Stimulated activated CD4-positive, alpha-beta T cell treated with anti-CD3 and anti-CD28 coated beads, TNF-alpha, amount 100 ng/mL, for 24 hours (primary cell): ENCODE data around the gene TP73.
"Not testable (repeated sequence)": the region's sequence is repeated elsewhere in the genome, so short reads cannot be mapped to it uniquely, and the experiment has no call there.

Experiments
- DNase-seq, 3 experiments: peaks; one replicate each; pipeline ENCODE4 v3.0.0-alpha.2; 2020; ENCODE audit warnings: low read depth in 3 of 3

Gene TP73

GRCh38 chr1:3743421-3743820 is 91.1 kb downstream of the TP73 start:
- DNase-seq, result no peak

DNA sequence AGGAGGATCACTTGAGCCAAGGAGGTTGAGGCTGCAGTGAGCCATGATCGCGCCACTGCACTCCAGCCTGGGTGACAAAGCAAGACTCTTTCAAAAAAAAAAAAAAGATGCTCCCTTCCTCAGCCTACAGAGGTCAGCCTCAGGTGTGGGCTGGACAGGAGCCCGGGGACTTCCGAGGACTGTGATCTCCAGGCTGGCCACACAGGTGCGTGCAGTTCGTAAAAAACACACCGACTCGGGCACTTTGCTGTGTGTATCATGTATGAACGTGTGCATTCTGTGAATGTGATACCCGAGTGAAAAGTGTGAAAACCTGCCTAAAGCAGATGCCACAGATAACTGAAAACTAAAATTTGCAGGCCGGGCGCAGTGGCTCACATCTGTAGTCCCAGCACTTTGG is 91.5 kb downstream of the TP73 start:
- DNase-seq, result no peak

DNA sequence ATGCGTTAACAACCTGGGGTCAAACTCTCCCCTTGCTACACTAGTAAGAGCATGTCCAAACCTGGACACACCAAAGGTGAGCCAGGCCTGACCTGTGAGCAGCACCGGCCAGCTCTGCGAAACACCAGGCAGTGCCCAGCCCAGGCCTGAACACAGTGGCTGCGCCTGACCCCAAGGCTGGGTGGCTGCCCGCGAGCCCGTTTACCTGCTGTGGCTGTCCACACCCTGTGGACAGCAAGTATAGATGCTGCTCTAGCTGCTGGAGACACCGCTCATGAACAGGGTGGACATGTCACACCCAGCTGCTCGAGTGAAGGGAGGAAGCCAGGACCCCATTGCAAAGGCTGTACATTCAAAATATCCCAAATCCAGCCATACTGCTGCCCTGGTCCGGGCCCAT is 92.3 kb downstream of the TP73 start:
- no peak for DNase-seq

GRCh38 chr1:3745071-3745470 is 92.8 kb downstream of the TP73 start:
- DNase-seq, result no peak

- DNase-seq, result no peak
Measured at GRCh38 chr1:3745590-3746381, 93.5 kb downstream of the TP73 start.

GRCh38 chr1:3746389-3746829 is 94.1 kb downstream of the TP73 start:
- no peak for DNase-seq

DNA sequence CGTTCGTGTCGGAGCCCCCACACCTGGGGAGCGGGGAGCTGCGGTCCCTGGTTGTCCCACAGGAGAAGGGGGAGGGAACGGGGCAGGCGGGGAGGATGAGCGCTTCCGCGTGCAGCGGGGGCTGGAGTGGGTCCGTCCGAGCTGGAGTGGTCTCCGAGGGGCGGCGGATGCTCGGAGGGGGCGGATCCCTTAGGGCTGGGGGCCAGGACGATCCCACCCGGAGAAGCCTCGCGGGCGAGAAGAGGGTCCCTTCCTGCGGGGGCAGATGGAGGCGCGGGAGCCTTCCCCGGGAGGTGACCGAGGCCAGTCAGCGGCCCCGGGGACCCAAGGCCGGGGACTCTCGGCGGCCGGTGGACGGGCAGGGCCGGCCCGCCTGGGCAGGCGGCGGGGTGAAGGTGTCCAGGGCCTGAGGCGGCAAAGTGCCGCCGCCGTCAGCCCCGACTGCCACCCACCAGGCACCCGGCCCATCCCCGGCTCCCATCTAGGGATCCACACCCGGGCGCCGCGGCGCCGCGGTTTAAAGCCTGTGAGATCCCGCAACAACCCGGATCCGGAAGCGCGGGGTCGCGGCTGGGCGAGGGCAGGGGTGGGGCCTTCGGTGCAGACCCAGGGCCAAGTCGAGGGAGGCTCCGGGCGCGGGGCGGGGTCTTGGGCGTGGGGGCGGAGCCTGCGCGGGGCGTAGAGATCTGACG is 94.7 kb downstream of the TP73 start:
- DNase-seq, result peak; percentile 75 to 93 (median 81)

- DNase-seq, result no peak
Measured at GRCh38 chr1:3747522-3747848, 95.2 kb downstream of the TP73 start.

GRCh38 chr1:3747903-3748302 is 95.6 kb downstream of the TP73 start:
- no peak for DNase-seq

- not testable (repeated sequence) for DNase-seq
Measured at GRCh38 chr1:3748316-3748900, 96.1 kb downstream of the TP73 start.

- DNase-seq, result no peak
Measured at GRCh38 chr1:3749512-3749911, 97.2 kb downstream of the TP73 start.

- no peak for DNase-seq
Measured at GRCh38 chr1:3750741-3751140, 98.4 kb downstream of the TP73 start.

DNA sequence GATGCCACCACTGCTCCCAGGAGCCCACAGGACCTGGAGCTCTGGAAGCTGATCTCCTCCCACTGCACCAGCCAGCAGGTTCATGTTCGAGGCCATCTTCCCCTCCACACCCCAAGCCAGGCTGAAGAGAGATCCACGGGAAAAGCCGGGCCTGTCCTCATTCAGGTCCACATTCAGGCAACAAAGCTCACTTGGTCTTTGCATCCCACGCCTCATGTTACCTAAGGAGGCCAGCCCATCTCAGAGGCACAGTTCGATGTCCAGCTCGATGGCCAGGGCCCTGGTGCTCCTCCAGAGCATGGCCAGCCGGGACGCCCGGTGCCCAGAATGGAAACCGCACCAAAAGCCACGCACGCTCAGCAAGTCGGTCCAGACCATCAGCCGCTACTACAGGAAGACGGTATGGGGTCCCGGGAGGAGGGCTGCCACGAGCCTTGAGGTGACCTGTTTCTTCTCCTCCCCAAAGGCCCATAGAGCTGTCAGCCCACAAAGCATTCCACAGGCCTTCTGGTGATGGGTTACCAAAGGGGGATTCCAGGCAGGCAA is 100.2 kb downstream of the TP73 start, which contains the start of gene CCDC27:
Gene CCDC27, plus strand, starts transcription at position 51 of the 546 bp plus-strand sequence. Its CDS starts 32 bp downstream, at position 83.
- DNase-seq, result no peak

- DNase-seq, result no peak
Measured at GRCh38 chr1:3753656-3754454, 101.5 kb downstream of the TP73 start.

DNA sequence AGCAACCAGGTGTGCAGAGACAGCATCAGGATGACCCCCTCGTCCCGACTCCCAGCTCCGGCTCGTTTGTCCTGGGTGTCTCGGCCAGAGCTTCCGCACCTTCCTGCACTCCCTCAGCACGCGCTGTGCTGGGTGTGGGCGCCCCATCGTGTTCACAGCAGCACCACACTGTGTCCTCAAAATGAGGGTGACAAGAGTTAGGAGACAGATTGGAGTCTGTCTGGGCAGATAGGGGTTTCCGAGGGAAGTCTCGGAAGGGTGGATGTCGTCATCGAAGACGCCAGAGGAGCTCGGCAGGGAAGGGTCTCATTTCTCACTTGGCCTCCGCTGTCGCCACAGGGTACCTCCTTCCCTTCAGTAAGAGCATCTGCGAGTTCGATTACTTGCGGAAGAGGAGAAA is 104.1 kb downstream of the TP73 start:
- no peak for DNase-seq

DNA sequence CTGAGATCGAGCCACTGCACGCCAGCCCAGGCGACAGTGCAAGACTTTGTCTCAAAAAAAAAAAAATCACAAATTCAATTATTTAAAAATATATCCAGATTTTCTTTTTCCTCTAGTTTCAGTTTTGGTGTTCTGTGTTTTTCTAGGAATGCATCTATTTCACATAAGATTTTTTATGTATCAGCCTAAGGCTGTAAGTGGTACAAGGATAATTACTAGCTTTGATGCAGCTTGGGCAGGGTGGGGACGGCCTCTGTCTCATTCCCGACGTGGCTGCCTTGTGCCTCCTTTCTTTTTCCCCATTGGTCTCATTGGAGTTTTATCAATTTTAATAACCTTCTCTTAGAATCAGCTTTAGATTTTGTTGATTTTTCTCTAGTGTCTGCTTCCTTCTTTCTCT is 106.8 kb downstream of the TP73 start:
- no peak for DNase-seq

DNA sequence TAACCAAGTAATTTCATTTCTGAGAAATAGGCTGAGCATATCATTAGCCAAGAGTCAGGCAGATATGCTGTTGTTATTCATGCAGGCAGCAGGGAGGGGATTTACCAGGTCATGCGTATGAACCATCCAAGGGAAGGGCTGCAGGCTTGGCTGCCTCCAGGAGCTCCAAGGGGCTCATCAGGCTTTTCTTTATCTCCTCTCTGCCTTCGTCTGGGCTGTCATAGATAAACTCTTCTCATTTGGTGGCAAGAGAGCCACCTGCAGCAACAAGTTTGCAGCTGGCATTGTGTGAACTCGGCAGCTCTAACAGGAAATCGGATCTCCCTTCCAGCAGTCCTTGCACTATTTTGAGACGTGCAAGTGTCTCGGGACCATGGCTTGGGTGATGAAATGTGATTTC is 107.5 kb downstream of the TP73 start:
- DNase-seq, result no peak

DNA sequence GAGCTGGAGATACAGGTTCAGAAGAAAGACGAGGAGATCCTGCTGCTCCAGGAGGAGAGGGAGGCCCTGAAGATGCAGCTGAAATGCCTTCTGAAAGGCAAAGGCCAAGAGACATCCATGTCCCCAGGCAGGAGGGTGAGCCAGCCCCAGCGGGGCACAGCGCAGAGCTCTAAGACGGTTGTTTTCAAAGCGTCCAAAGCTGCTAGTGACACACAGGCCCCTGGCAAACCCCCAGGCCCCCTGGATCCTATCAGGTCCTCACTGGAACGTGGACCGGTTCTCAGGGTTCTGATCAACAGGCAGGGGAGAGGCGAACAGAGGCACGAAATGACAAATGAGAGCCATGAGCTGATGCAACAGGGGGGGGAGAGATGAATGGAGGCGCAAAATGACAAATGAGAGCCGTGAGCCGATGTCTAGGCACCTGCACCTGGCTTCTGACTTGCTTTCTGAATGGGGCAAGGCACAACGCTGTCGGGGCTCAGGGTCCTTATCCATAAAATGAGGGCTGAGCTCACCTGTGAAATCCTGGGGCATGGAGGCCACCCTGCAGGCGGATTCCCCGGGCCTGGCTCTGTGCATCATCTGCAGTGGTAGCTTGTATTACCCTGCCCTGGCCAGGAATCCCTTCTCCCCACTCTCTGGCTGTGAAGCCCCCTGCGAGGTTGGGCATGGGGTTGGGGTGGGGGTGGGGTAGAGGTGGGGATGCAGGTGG is 109.1 kb downstream of the TP73 start:
- no peak for DNase-seq

DNA sequence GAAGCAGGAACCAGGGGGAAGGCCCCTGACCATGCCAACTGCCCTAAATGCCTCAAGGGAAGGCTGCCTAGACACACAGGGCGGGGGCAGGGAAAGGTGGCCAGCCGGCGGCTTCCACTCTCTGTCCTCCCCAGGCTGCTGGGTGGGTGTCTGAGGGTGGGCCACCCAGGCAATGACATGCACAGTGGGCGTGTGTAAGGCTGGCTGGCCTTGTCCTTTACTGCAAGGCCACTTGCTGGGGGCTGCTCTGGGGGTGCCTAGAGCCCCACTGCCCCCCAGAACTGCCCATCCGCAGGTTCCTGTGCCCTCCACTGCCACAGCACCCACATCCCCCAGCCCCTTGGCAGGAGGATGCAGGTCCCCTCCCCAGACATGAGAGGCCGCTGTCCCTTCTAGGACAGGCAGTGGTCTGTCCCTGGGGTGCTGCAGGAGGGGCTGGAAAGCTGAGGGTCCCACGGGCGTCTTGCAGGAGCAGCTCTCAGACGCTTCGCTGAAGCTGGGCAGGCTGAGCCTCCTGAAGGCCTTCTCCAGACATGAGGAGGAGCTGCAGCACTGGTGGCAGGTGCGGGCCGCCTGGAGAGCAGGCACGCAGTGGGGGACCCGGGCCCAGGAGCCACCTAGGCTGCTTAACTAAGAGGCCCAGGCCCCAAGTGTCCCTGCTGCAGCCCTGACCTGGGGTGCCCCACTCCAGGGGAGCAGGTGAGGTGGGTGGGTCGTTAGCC is 110.0 kb downstream of the TP73 start:
- no peak for DNase-seq

DNA sequence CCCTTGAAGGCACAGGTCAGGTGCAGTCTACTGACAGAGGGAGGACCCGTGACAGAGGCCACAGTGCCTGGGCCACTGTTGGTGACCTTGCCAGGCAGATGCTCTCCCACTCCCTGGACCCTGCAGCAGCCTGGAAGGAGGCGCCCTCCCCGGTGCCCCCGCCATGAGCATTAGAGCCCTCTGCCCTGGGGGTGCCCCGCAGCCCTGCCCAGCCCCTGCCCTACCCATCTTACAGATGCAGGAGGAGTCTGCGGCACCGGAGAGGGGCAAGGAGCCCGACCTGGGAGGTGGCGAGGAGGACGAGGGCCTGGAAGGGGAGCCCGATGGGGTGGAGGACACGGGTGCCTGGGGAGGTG is 110.5 kb downstream of the TP73 start:
- DNase-seq, result no peak
